EH (cell line): ENCODE results near the gene ITGAV.
A peak's percentile ranks its signal among the peaks of the same experiment; 100 is the strongest.

ENCODE experiments used
- DNase-seq: peaks from one replicate; pipeline ENCODE4 v3.0.0-alpha.2; 2015; ENCODE audit warnings: low read depth

The ITGAV gene

DNA sequence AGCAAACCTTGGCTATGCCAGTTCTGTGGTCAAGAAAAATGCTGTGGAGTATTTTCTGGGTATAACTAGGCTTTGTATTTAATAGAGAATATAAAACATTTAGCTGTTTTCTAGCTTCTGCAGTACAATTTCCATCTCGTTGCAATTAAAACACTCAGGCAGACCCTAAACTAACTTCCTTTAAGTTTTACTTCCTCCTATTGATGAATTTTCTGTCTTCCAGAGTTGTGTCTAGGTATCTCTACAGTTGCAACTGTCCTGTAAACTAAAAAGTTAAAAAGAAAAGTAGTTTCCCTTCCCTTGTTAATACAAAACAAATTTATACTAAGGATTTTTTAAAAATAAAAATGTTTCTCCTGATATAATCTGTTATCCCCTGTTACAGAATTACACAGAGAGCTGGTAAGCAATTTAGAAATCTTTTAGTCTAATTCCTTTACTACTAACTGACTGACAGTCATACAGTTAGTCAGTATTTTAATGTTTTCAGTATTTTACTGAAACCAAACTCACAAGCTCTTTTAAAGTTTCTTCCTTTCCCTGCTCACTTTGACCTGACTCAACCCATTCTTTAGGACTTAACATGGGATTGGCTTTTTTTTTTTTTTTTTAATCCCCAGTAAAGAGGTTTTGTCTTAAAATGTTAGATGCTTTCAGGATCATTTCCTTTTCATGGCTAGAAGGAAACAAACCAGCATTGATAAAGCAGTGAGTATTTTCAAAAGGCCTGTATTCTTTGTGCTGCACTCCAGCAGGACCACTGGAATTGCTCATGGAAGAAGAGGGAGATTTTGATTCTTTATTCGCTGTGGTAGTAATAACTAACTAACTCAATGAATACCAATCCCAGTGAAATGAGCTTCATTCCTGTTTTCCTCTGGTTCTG is 22.9 kb downstream of the ITGAV start:
- DNase-seq, result no peak

DNA sequence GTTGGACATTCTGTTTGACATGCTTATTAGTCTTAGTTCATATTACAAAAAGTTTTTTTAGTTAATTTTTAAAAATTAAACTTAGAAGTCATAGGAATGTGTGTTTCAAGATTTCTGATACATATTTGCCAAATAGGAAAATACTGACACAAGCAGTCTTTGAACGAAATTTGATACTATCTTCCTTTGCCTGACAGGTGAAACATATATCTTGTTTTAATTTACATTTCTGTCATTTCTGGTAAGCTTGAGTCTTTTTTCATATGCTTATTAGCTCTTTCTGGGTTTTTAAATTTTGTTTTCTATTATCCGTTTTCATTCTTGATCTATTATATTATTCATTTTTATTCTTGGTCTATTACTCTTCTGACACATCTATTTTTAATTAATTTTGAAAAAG is 24.5 kb downstream of the ITGAV start:
- DNase-seq, result no peak

DNA sequence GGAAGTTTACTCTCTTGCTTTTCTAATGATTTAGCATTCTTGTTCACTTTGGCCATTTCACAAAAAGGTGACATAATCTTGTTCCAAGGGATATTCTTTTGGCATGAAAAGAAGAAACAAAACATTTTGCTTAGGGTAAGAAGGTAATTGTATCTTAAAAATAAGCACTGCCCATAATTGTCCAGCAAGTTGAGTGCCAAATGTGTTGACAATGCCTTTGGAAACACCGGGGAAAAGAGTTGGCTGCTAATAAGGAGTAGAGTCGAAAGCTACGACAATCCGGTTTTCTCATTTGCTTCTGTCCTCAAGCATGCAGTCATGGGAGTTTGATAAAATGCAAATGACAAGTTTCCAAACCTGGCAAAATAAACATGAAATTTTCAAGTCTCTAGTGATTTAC is 27.3 kb downstream of the ITGAV start:
- DNase-seq, result no peak

- DNase-seq, result no peak
Observed at GRCh38 chr2:186617771-186618170, 27.9 kb downstream of the ITGAV start.

- no peak for DNase-seq
Observed at GRCh38 chr2:186618696-186619095, 28.8 kb downstream of the ITGAV start.

- DNase-seq, result no peak
Observed at GRCh38 chr2:186623084-186623483, 33.2 kb downstream of the ITGAV start.

DNA sequence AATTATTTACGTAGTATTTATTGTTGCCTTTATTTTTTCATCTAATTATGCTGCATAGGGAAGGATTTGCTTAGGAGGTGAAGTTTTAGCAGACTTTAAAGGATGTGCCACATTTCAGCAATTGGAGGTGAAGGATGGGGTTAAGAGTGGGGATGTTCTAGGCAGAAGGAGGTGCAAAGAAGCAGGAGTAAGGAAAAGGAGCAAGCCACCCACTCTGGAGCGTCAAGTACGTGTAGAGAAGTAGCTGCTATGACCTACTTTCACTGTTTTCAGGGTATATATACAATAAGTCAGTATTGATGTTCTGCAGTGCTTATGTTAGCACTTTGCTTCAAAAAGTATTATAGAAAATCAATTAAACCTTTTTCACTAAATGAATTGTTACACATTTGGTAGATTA is 34.4 kb downstream of the ITGAV start:
- no peak for DNase-seq

GRCh38 chr2:186629250-186629996 is 39.6 kb downstream of the ITGAV start:
- no peak for DNase-seq

- DNase-seq, result no peak
Observed at GRCh38 chr2:186632417-186632816, 42.6 kb downstream of the ITGAV start.

GRCh38 chr2:186634701-186635100 is 44.8 kb downstream of the ITGAV start:
- no peak for DNase-seq

DNA sequence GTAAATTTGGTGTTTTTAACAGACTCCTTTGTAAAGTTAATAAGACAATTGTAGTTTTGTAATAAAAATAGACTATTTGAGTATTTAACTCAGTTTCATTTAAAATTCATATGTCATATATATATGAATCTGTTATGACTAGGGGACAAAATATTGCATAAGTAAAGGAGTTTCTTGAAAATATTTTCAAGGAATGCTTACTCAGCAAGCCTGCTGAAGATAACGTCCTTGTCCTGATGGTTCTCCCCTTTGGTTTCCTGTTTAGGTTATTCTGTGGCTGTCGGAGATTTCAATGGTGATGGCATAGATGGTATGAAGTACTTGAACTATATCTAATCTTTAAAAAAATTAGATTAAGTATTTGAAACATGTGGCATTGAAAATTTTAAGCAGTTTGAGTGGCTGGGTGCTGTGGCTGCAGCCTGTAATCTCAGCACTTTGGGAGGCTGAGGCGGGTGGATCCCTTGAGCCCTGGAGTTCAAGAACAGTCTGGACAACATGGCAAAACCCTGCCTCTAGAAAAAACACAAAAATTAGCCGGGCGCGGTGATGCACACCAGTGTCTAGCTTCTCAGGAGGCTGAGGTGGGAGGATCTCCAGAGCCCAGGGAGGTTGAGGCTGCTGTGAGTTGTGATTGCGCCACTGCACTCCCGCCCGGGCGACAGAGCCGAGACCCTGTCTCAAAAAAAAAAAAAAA is 47.1 kb downstream of the ITGAV start:
- DNase-seq, result no peak

DNA sequence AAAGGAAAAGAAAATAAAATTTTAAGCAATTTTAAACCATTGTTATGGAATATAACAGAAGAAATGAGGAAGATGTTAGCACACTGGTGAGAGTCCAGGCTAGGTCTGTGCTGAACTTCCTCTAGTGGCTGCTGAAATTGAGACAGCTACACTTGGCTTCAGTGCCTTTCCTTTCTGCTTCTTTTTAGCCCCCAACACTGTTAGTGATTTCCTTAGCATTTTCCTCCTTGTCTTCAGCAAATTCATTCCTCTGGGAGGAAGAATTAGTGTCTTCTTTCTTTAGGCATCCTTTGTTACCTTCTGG is 47.6 kb downstream of the ITGAV start:
- DNase-seq, result no peak

- DNase-seq, result no peak
Observed at GRCh38 chr2:186639939-186640338, 50.1 kb downstream of the ITGAV start.

GRCh38 chr2:186641132-186641806 is 51.4 kb downstream of the ITGAV start:
- no peak for DNase-seq

- peak; percentile 77 for DNase-seq
Observed at GRCh38 chr2:186641807-186642321, 52.0 kb downstream of the ITGAV start.

- no peak for DNase-seq
Observed at GRCh38 chr2:186644791-186645190, 54.9 kb downstream of the ITGAV start.

DNA sequence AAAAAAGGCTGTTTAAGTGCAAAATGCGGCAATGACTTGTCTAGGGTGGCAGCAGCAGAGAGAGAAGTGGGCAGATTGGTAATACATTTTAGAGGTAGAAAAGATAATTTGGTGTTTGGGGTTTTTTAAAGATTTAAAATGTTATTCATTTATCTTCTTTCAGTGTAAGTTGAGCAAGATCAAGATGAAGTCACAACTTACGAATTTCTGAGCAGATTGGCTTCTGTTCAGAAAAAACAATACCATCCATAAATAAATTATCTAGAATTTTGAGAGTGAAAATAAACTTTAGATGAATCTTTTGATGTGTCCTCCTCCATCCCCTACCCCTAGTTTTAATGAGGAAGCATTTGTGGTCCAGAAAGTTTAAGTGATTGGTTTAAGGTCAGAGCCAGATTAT is 56.1 kb downstream of the ITGAV start:
- peak; percentile 34 for DNase-seq

DNA sequence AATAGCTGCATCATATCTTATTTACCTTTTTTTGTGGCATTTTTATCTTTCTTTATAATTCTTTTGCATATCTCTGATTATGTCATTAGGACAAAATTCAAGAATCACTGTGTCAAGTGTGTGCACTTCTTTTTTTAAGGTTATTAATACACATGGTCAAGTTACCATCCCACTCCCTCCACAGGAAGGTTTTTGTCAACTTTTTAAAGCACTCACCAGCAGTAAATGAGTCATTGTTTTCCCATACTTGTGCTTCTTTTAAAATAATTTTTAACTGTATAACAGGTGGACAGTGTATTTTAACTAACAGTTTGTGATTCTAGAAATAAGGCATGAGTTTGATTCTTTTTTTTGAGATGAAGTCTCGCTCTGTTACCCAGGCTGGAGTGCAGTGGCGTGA is 58.3 kb downstream of the ITGAV start:
- DNase-seq, result peak; percentile 9

DNA sequence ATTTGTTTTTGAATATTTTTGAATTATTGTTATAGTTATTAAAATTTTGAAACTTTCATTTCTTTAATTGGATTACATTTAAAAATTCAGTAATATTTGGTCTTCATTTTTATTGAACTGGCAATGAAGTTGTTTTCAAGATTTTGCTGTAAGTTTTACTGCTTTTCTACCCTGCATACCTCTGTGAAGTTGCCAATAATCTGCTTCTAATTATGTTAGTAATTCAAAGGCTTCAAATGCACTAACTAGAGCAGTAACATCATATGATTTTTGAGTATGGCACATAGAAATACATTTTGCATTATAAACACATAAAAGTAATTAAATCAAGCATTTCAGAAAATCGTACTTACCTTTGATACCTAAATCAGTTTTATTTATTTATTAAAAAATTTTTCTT is 63.7 kb downstream of the ITGAV start:
- no peak for DNase-seq

DNA sequence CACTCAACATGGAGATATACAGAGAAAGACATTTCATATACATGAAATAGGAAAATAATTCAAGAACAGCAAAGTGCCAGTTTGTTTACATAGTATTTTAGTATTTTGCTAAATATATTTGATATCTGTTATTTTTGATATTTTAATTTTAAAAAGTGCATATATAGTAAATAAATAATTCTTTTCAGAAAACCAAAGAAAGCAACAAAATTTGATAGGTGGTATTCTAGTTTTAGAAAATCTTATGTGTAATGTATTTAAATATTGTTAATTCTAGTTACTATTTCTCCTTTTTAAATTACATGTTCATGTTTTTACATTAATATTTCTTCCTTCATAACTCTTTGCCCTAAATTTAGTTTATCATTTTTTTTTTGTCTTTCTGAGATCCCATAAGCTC is 69.5 kb downstream of the ITGAV start:
- DNase-seq, result no peak

GRCh38 chr2:186664385-186665043 is 74.7 kb downstream of the ITGAV start:
- no peak for DNase-seq

DNA sequence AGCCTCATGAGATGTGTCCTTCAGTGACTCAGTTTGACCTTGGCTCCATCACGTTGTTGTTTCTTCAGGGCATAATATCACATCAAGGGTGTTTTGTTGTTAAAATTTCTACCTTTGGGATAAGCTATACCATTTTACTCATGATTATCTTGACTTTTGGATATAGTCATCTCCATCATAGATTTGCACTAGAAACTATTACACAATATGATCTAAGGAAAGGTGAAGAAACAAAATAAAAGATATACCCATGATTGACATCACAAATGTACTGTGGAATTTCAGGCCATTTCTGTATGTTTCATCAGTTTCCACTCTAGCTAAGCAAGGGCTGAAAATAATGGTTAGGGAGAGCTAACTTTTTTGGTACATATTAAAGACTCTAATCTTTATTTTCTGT is 79.3 kb downstream of the ITGAV start:
- no peak for DNase-seq
